Stomach (tissue), 4 donors: ENCODE data around the gene TARBP1.
"Not testable (repeated sequence)": the region's sequence is repeated elsewhere in the genome, so short reads cannot be mapped to it uniquely, and the experiment has no call there.

Source experiments
- CTCF ChIP-seq, 7 experiments: fragments of 450-650 bp in 4 of 7; fragments of 200-600 bp in 3 of 7; sonication (generic) in 3 of 7; IDR thresholded peaks; one replicate each; pipeline ENCODE4 v1.5.1; 2016 to 2019; ENCODE audit warnings: antibody characterized with exemption in 7 of 7, control low read depth in 2 of 7, mild to moderate bottlenecking in 1 of 7
- EP300 ChIP-seq: sonication (generic); formaldehyde crosslinking; IDR thresholded peaks from one replicate; pipeline ENCODE4 v1.6.1; 2017; ENCODE audit warnings: antibody characterized with exemption
- POLR2A ChIP-seq, 4 donors: fragments of 450-650 bp; IDR thresholded peaks; one replicate each; pipeline ENCODE4 v1.6.1; 2016; ENCODE audit warnings: antibody characterized with exemption in 4 of 4, control low read depth in 2 of 4, mild to moderate bottlenecking in 1 of 4, moderate library complexity in 1 of 4

DNA sequence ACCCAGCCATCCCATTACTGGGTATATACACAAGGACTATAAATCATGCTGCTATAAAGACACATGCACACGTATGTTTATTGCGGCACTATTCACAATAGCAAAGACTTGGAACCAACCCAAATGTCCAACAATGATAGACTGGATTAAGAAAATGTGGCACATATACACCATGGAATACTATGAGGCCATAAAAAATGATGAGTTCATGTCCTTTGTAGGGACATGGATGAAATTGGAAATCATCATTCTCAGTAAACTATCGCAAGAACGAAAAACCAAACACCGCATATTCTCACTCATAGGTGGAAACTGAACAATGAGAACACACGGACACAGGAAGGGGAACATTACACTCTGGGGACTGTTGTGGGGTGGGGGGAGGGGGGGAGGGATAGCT, 79.5 kb downstream of the TARBP1 start:
- TF ChIP-seq EP300; CTCF (IDR thresholded peaks at IDR 0.05); POLR2A (IDR thresholded peaks at IDR 0.05): not testable (repeated sequence)
